Heart right ventricle (tissue), 16 donors: ENCODE results near the gene FAM222B. TPM values are rescaled to one million over a fixed set of nuclear protein-coding genes. Genes with fewer than 3 reads are reported as not detected.

ENCODE experiments used
- ATAC-seq, 8 donors: fragments of 200-7000 bp; cut with Tn5 transposase; one replicate each; pipeline ENCODE4 v1.9.1; 2020; ENCODE audit warnings: mild to moderate bottlenecking in 8 of 8, moderate library complexity in 8 of 8, moderate number of reproducible peaks in 1 of 8
- DNase-seq, 2 donors: peaks; one replicate each; pipeline ENCODE4 v3.0.0-alpha.2; 2020
- H3K27ac ChIP-seq, 10 donors: fragments of 200-600 bp; sonication (generic) in 2 of 10; one replicate each; pipeline versions ENCODE4 v1.5.0 to v1.8.0; 2020 to 2022; ENCODE audit warnings: mild to moderate bottlenecking in 3 of 10
- H3K27me3 ChIP-seq, 7 donors: fragments of 200-600 bp; one replicate each; pipeline ENCODE4 v1.8.0; 2021 to 2022; ENCODE audit warnings: mild to moderate bottlenecking in 2 of 7
- H3K36me3 ChIP-seq, 9 donors: fragments of 200-600 bp; sonication (generic) in 1 of 9; one replicate each; pipeline versions ENCODE4 v1.5.0 to v1.8.0; 2020 to 2022; ENCODE audit warnings: mild to moderate bottlenecking in 2 of 9
- H3K4me1 ChIP-seq, 9 donors: fragments of 200-600 bp; sonication (generic) in 1 of 9; one replicate each; pipeline versions ENCODE4 v1.5.0 to v1.8.0; 2020 to 2022; ENCODE audit warnings: mild to moderate bottlenecking in 4 of 9
- H3K4me3 ChIP-seq, 10 donors: fragments of 200-600 bp; sonication (generic) in 2 of 10; one replicate each; pipeline versions ENCODE4 v1.5.0 to v1.8.0; 2020 to 2022; ENCODE audit warnings: mild to moderate bottlenecking in 7 of 10, moderate library complexity in 2 of 10
- H3K9me3 ChIP-seq, 11 donors: fragments of 200-600 bp in 10 of 11; sonication (generic) in 2 of 11; one replicate each; pipeline versions ENCODE4 v1.5.0 to v1.8.0; 2013 to 2022; ENCODE audit warnings: mild to moderate bottlenecking in 2 of 11, control low read depth in 1 of 11, moderate library complexity in 1 of 11
- CTCF ChIP-seq, 9 donors: fragments of 200-600 bp; sonication (generic) in 2 of 9; IDR thresholded peaks; one replicate each; pipeline versions ENCODE4 v1.5.0 to v1.8.0; 2021 to 2022; ENCODE audit warnings: antibody characterized with exemption in 9 of 9, mild to moderate bottlenecking in 5 of 9, moderate library complexity in 1 of 9
- WGBS, 2 donors: extraction: QIAGEN DNeasy Blood & Tissue Kit; methylation state at CpG; one replicate each; pipeline ENCODE4 v1.1.7; 2013; ENCODE audit warnings: inconsistent platforms in 1 of 2; 5-methylcytosine and 5-hydroxymethylcytosine counted together
- intact Hi-C, 10 donors: fragments of 100-400 bp; cut with DNase I; formaldehyde crosslinking; loops; one replicate each; pipeline versions ENCODE4 v1.11.1 to v1.14.2; 2022
- polyA plus RNA-seq, 2 donors: library from polyadenylated mRNA; stranded (reverse); fragments of 200-250 nt; gene quantifications; one replicate each; pipeline ENCODE4 v1.2.3, GENCODE V29; 2013
- total RNA-seq, 10 donors: library from RNA; stranded (reverse); fragmentation: NEBNext Ultra II Directional in 3 of 10; extraction: Animal tissue kit (Norgen Biotek cat#: 25700) in 3 of 10; gene quantifications; one replicate each; pipeline versions ENCODE4 v1.2.1 to v1.2.4, GENCODE V29; 2021 to 2023
- donor health status: Arrhythmogenic right ventricular cardiomyopathy.
- donor health status: ischemic (EF 13 %, LVEDD 7.1; RV severe dilation, severe dysfunction).
- donor health status: healthy with polysubstance abuse.
- donor health status: DM: no; HTN: yes; CAD: no.
- donor health status: DM: no; HTN: no; CAD: no.
- donor health status: ischemic (EF 25% LVEDD 6.9; RV normal size, moderate dysfunction).
- donor health status: ischemic (EF 25% LVEDD 5.7; RV mildly dilated, moderate dysfunction).
- donor health status: healthy.
- donor health status: DM: yes; HTN: yes; CAD: no.
- donor health status: Ischemic cardiomyopathy.
- donor health status: ischemic (EF 35%, LVEDD 5.7; RV mildly dilated, moderate dysfunction).
- donor health status: nonischemic (EF 11% LVEDD 7.7; RV severe dilation, severe dysfunction).
- donor health status: DM: yes; HTN: yes; CAD: no.
- donor health status: PGD.
- donor health status: ischemic (EF 29% LVEDD 5.4; RV normal size, mild dysfunction).
- donor health status: nonischemic (EF 23%, LVEDD 6.1; RV moderate dilation, normal function).

FAM222B gene
- total and polyA plus RNA-seq, 12 donors = 8.7 to 19.4 (median 15.3) TPM

DNA sequence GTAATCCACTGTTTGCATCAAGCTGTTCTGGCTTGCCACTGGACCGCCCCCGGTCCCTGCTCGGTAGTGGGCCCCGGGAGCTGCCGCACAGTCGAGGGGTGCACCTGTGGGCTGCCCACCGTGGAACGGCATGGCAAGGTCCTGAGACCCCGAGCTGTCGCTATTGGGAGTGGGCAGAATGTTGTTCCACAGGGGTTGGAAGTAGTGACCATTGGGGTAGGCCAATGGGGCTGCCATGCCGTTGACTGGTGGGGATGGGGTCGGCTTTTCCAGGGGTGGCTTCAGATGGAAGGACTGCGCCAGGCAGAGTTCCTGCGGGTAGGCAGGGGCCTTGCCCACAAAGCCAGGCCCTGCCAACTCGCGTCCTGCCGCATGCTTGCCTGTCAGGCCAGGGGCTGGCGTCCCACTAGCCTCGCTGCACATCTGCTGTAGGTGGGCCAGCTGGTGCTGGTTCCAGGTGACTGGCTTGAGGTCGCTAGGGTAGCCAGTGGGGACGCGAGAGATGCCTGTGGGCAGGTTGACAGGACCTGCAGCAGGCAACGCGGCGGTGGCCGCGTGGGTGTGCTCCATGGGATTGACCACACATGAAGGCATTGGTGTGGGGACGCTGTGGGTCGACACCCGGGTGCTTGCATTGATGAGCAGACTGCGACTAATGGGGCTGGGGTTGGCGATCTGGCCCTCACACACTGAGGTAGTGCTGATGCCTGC is 84.0 kb downstream of the FAM222B start:
- H3K27me3 ChIP-seq = no peaks in the 10 kb centered on the region
- H3K36me3 ChIP-seq = peaks cover 0 to 46% (median 13%) of the 10 kb centered on the region in 9 donors
- no peaks in the 10 kb centered on the region for H3K9me3 ChIP-seq
- 97 to 98% methylated on average over 32 of the region's 32 CpGs for WGBS, 2 donors
- no peak for DNase-seq
- no peak for TF ChIP-seq CTCF (IDR thresholded peaks at IDR 0.05)
- H3K4me1 ChIP-seq = peaks cover 2 to 31% (median 22%) of the 10 kb centered on the region in 9 donors
- ATAC-seq = peak in 1 of 8 donors; percentile 22
- intact Hi-C loops = no loop called here
- H3K4me3 ChIP-seq = no peak overlapping the region
- H3K27ac ChIP-seq = no peak overlapping the region

GRCh38 chr17:28756049-28756804 is 86.4 kb downstream of the FAM222B start:
- Histone ChIP-seq H3K36me3 (peaks cover 0 to 41% (median 13%) of the 10 kb centered on the region in 9 donors), H3K27ac (no peak overlapping the region), H3K27me3 (no peaks in the 10 kb centered on the region), H3K4me1 (peaks cover 0 to 19% (median 11%) of the 10 kb centered on the region in 9 donors), H3K9me3 (no peaks in the 10 kb centered on the region), H3K4me3 (no peak overlapping the region)
- ATAC-seq (no peak), DNase-seq (no peak)
- WGBS, 2 donors = 75 to 76% methylated on average over 5 of the region's 5 CpGs
- intact Hi-C loops = no loop called here
- TF ChIP-seq CTCF (IDR thresholded peaks at IDR 0.05) = no peak

GRCh38 chr17:28755486-28755885 is 87.1 kb downstream of the FAM222B start:
- ATAC-seq = no peak
- no peak overlapping the region for H3K27ac ChIP-seq
- peaks cover 0 to 13% (median 3%) of the 10 kb centered on the region in 9 donors for H3K4me1 ChIP-seq
- no peak for DNase-seq
- WGBS, 2 donors = 89 to 90% methylated on average over 7 of the region's 7 CpGs
- H3K9me3 ChIP-seq = no peaks in the 10 kb centered on the region
- no peak for TF ChIP-seq CTCF (IDR thresholded peaks at IDR 0.05)
- intact Hi-C loops = no loop called here
- peaks cover 0 to 47% (median 13%) of the 10 kb centered on the region in 9 donors for H3K36me3 ChIP-seq
- no peak overlapping the region for H3K4me3 ChIP-seq
- no peaks in the 10 kb centered on the region for H3K27me3 ChIP-seq

- no peak for DNase-seq
- H3K27me3 ChIP-seq = no peaks in the 10 kb centered on the region
- H3K4me3 ChIP-seq = no peak overlapping the region
- 96 to 98% methylated on average over 10 of the region's 10 CpGs for WGBS, 2 donors
- no peak overlapping the region for H3K27ac ChIP-seq
- H3K4me1 ChIP-seq = peaks cover 0 to 29% (median 18%) of the 10 kb centered on the region in 9 donors
- ATAC-seq = no peak
- intact Hi-C loops = no loop called here
- TF ChIP-seq CTCF (IDR thresholded peaks at IDR 0.05) = no peak
- H3K36me3 ChIP-seq = peaks cover 0 to 44% (median 0%) of the 10 kb centered on the region in 9 donors
- no peaks in the 10 kb centered on the region for H3K9me3 ChIP-seq
Measured at GRCh38 chr17:28751600-28752366, 90.8 kb downstream of the FAM222B start.
